CD4-positive, alpha-beta T cell treated with Interleukin-21 for 1 hour (primary cell): ENCODE data around the gene DAAM2.

Experiments used
- DNase-seq: peaks from one replicate; pipeline ENCODE4 v3.0.0-alpha.2; 2020

The DAAM2 gene

DNA sequence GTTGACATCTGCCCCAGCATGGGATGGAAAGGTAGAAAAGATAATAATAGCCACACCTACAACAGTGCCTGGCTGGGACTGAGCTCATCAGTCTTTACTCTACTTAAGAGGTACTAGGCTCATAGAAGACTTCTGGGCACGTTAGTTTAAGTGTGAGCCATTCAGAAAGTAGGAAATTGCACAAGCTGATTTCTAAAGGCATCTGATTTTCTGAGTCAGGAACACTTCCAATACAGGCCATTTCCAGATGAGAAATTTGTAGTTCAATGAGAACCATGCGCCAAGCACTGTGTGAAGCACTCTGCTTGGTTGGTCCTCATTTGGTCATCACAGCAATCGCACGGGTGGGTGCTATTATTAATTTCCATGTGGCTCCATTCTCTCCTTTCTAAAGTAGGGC, 99.8 kb downstream of the DAAM2 start:
- no peak for DNase-seq

DNA sequence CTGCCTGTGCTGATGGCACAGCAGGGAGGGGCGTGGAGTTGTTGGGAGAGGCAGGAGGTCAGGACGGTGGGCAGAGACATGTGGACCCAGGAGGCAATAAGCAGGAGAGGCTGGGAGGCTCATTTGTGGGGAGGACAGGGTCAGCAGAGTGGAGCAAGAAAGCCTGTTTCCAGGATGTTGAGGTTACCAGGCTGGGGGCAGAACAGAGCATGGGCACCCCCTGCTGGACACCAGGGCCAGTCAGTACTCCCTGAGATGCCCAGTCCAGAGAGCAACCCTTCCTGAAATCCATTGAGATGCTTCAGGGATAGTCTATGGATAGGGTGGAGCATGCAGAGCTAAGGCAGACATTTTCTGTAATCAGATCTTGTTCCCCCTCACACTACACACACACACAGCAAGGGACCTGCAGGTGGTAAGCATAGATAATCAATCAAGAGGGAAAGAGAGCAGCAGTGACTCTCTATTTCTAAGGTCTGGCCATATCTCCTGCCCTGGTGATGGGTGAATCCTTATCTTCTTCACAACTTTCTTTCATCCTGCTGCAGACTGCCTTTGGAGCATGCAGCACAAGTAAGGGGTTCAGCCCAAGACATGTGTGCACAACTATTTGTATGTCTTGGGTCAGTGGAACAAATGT, 100.4 kb downstream of the DAAM2 start:
- DNase-seq, result no peak

DNA sequence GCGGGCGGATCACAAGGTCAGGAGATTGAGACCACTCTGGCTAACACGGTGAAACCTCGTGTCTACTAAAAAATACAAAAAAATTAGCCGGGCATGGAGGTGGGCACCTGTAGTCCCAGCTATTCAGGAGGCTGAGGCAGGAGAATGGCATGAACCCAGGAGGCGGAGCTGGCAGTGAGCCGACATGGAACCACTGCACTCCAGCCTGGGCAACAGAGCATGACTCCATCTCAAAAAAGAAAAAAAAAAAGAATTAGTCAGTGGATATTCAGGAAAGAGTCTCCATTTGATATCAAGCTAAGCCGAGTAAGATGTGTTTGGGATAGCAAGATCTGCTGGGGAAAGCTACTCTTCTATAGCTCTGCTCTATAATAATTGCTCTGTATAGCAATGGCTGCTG, 101.1 kb downstream of the DAAM2 start:
- DNase-seq, result no peak

- DNase-seq, result no peak
Measured at GRCh38 chr6:39896701-39897100, 104.5 kb downstream of the DAAM2 start.

DNA sequence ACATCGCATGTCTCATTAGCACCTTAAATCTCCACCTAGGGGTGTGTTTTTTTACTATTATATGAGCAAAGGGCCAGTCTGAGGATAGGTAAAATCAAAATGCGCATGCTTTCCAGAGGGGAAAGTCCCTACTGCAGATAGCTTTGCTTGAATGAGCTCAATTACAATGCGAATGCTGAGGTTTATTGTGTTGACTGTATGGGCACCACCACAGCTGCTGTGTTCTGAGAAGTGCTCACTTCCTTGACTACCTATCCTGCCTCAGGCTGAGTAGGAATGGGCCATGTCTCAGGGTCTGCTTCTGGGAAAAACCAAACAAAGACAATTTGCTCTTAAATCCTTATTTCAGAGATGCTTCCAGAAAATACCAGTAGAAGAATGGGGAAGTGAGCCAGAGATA, 105.5 kb downstream of the DAAM2 start:
- no peak for DNase-seq

DNA sequence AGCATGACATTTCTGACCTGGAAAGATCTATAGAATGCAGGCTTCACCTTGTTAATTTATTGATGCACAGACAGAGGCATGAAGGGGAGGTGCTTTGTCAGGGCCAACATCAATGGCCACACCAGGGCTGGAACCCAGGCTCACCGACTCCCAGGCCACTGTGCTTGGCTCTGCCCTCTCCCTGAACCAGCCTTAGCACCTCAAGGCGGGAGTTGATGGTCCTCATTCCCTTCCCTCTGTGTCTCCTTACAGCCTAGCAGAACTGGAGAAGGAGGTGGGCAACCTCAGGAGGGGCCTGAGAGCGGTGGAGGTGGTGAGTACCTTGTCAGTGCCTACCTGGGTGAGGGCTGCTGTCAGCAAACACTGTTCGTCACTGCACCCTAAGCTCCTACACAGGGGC, 106.4 kb downstream of the DAAM2 start:
- no peak for DNase-seq

- DNase-seq, result no peak
Measured at GRCh38 chr6:39899554-39900295, 107.5 kb downstream of the DAAM2 start.

DNA sequence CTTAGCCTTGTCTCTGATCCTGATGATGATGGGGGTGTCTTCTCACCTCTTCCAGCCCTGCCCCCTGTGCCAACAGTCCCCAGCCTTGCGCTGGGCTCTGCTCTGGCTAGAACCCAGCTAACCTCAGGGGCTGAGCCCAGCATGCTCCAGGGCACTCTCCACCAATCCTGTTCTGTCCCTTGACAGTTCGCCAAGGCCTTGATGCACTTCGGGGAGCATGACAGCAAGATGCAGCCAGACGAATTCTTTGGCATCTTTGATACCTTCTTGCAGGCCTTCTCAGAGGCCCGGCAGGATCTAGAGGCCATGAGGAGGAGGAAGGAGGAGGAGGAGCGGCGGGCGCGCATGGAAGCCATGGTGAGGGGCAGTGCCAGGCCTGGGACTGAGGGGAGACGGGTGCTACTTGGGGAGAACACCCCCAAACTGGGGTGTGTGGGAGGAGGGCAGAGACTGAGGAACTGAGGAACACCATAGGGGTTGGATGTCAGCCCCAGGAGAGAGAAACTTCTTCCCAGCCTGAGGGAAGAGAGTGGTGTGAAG, 109.0 kb downstream of the DAAM2 start:
- DNase-seq, result no peak

GRCh38 chr6:39901670-39902069, 109.5 kb downstream of the DAAM2 start:
- no peak for DNase-seq

DNA sequence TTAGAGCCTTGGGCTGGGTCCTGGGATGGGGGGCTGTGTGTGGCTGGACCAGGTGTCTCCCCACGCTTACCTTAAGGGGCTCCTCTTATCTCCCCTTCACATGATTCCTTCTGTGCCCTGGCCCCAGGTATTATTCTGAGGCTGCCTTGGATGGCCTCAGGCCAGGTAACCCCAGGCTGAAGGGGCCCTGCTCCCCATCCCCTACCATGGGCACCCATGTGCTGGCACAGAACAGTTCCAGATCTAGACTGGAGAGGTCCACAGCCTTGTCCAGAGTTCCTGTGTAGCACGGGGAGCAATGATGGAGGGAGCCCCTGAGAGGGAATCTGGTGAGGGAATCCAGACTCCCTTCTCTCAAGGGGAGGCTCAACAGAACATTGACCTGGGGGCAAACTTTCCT, 110.0 kb downstream of the DAAM2 start:
- DNase-seq, result no peak

DNA sequence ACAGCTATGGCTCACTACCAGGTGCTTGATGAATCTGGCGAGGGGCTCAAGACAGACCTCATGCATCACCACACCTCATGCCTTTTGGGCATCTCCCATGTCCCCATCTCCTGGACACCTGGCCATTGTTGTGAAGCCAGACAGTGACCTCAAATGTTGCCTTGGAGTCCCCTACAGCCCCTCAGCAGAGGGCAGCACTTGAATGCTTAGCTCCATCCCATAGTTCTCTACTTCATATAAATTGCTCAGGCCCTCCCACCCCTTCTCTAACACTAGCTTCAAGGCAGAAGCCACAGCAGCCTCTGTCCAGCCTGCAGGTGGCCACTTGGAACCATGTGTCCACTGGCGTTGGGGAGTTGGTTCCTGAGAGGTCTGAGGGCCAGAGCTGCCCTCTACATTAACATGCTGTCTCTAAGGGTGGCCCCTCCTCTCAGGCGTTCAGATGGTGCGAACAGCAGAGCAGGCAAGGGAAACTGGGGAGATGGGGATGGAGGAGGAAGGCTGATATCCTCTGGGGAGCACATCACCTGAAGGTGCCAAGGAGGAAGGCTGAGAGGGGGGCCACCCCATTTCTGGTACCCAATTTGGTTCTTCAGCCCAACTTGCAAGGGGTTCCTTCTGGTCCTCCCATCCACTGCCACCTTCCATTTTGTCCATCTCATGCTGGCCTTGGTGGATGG, 110.8 kb downstream of the DAAM2 start:
- no peak for DNase-seq

- DNase-seq, result no peak
Measured at GRCh38 chr6:39903656-39904055, 111.5 kb downstream of the DAAM2 start.

GRCh38 chr6:39904946-39905639, 112.9 kb downstream of the DAAM2 start:
- DNase-seq, result no peak

DNA sequence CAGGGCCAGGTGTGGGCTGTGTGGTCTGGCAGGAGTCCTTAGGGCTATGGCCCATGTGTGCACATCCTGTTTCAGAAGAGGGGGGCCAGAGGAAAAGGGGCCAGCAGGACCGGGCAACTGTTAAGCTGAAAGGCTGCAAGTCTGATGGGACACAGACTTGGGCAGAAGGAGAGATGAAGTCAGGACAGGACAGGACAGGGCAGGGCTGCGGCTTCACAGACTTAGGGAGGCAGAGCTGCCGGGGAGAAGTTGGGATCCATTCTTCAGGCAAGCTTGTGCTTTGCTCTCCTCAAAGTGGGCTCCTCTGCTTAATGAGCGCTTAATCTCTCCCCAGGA, 113.4 kb downstream of the DAAM2 start:
- DNase-seq, result no peak

GRCh38 chr6:39906318-39906761, 114.2 kb downstream of the DAAM2 start:
- no peak for DNase-seq

DNA sequence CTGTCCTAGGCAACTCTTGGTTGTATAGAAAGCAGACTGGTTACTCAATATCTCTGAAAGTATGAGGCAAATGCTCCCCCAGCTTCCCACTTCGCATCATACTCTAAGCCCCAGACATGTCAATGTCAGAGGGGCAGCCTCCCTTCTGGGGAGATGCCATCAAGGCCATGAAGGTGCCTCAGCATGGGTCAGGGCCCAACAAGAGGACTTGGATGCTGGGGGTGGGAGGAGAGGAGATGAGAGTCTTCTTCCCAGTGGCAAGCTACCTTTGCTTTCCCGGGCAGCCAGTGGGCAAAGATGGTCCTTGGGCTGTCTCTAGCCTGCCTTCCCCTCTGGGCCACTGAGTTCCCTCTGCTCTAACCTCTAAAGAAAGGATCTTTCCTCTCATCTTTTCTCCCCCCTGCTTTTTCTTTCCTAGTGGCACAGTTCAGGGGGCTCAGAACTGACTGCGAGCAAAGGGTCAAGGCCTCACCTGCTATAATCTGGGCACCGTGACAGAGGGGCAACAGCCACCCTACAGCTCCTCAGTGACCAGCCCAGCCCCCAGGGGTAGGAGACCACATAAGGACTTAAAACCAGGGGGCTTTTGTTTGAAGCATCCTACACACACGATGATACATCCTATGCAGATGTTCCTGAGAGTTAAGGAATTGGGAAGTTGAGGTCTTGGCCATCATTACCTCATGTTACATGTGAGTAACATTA, 115.8 kb downstream of the DAAM2 start:
- no peak for DNase-seq

DNA sequence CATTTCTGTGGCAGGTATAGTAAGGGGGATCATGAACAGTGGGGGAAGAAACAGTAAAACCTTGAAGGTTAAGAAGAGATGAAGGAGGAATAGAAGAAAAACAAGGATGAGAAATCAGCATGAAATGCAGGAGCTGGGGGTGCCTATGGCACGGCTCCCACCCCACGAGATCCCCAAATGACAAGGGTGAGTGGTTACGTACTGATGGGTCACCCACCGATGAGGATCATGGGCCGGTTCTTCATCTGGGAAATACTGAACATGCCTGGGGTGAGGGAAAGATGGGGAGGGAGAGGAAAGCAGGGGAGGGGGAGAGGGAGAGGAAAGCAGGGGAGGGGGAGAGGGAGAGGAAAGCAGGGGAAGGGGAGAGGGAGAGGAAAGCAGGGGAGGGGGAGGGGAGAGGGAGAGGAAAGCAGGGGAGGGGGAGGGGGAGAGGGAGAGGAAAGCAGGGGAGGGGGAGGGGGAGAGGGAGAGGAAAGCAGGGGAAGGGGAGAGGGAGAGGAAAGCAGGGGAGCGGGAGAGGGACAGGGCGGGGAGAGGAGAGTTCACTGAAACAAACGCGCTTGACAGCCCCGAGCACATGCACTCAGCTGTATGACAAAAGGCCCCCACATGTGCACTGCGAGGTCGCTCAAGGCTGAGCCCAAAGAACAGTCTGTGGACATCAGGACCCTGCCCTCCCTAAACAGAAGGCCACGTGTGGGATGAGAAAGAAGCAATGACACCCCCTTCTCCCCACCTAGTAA, 116.8 kb downstream of the DAAM2 start:
- DNase-seq, result no peak

DNA sequence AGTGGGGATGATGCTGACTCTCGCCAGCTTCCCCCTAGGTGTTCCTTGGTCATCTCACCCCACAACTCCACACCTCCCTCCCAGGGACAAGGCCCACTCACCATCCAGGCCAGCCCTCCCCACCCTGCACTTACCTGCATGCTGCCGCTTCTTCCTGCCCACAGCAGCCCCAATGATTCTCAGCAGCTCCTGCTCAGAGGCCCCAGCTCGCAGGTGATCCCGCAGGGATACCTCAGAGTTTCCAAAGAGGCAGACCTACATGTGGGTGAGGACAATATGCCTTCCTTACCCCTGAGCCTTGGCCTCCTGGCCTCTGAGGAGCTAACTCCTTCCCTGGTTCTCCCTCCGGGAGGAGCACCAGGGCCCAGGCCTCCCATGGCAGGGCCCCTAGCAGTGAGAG, 117.5 kb downstream of the DAAM2 start:
- no peak for DNase-seq

DNA sequence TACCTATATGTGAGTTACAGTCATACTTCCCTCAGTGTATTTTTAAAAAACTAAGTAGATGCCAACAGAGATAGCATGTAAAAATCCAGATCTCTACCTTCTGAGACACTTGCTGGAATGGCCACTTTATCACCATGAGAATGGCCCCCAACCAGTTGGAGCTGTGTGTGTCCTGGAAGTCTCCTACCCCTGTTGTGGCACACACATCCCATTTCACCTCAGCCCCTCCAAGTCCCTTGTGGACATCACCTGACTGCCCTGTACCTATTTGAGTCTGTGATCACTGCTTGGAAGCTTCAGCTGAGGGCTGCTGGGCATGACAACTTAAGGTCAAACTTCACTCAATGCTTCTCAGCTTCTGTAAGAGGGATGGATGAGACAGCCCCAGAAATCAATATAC, 118.0 kb downstream of the DAAM2 start:
- no peak for DNase-seq

DNA sequence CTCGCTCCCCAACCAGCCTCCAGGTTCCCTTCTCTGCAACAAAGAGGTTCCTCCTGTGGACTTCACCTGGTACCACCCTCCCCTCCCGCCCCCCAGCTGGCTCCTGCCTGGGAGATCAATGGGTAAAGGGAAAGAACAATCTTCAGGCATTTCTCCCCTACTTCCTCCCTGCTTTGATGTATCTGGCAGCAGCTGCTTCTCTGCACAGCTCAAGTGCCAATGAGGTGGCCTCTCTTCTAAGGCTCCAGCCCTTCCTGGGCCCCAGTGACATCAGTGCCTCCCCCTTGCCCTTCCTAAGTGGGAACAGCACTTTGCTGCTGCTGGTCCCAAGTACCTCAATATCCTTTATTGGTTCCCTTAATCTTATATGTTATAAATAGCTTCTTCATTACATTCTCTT, 118.6 kb downstream of the DAAM2 start:
- DNase-seq, result no peak

GRCh38 chr6:39911513-39912125, 119.4 kb downstream of the DAAM2 start:
- no peak for DNase-seq

DNA sequence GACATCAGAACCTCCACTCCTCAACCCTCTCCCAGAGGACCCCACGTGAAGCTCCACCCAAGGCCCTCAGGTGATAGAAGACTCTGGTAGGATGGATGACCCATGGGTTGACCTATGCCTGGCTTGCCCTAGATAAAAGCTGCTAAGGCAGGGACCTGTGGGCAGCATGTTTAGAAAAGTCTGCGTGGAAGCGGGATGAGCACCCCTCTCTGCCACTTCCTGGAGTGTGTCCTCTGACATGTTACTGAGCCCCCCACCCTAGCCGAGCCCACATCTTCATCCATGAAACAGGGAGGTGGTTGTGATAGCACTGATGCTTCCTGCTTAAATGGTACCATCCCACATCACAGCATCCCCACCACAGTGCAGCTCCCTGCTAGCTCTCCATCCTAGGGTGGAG, 120.3 kb downstream of the DAAM2 start:
- DNase-seq, result no peak
